ENCODE measurements around the gene DOK3. TPM values are rescaled to one million over a fixed set of nuclear protein-coding genes. Genes with fewer than 3 reads are reported as not detected.

The DOK3 gene
- total and polyA plus RNA-seq, 2 donors (not counting 3 experiments of a cell fraction or from before 2014, with no cell fraction given) = 4.8 to 5.3 TPM

GRCh38 chr5:177546258-177546741, 36.7 kb upstream of the DOK3 start:
- intact Hi-C loops (cut with micrococcal nuclease) = loop anchor here (2.0 kb wide), 1 partner anchor 51 kb away; no protein-coding TSS in a partner anchor
- no TSS peak for BruUV-seq (replicated peaks)

More at GRCh38 chr5:177546258-177546741, 36.7 kb upstream of the DOK3 start:
- Histone ChIP-seq H3K4me3 (replicated peaks in 1 of 3; ENCODE audit: insufficient read depth in 1 of 3, low read depth in 1 of 3, low read length in 3 of 3) (no peak overlapping the region), H4K20me1 (replicated peaks; ENCODE audit: control insufficient read depth, extremely low read depth, insufficient read depth, low read length) (peaks cover 9% of the 10 kb centered on the region), H3K36me3 (ENCODE audit: control insufficient read depth in 2 of 2, extremely low read depth in 1 of 2, insufficient read depth in 2 of 2, low read length in 2 of 2) (peaks cover 0 to 2% of the 10 kb centered on the region in 2 experiments), H3K79me2 (ENCODE audit: control insufficient read depth, insufficient read depth, low read length) (peaks cover 64% of the 10 kb centered on the region), H3K27ac (ENCODE audit: insufficient read depth, low read depth, low read length) (peak overlapping the region; percentile 52), H3K9me3 (replicated peaks; ENCODE audit: control insufficient read depth, insufficient read depth, low read length) (no peaks in the 10 kb centered on the region), H3K9ac (replicated peaks; ENCODE audit: extremely low read depth, insufficient read depth, low read length) (no peak overlapping the region), H3K27me3 (ENCODE audit: control insufficient read depth in 2 of 2, insufficient read depth in 2 of 2, low read length in 2 of 2) (no peaks in the 10 kb centered on the region), H3K9me1 (replicated peaks; ENCODE audit: control insufficient read depth, extremely low read depth, insufficient read depth, low read length) (no peaks in the 10 kb centered on the region), H3K4me2 (ENCODE audit: insufficient read depth, low read length) (no peak overlapping the region), H2AFZ (ENCODE audit: low read depth, low read length) (no peak overlapping the region), H3K4me1 (ENCODE audit: control insufficient read depth, extremely low read depth, insufficient read depth, low read length) (peaks cover 15% of the 10 kb centered on the region)
- ChIA-PET POLR2A (interaction anchor here (0.6 kb wide), 1 partner anchor 15 kb away, joined by 6 read pairs; no protein-coding TSS in a partner anchor), CTCF (interaction anchor here (0.7 to 1.7 kb wide), 11 partner anchors 9 to 228 kb away, joined by 3 to 7 read pairs (median 3); partner anchors contain the start of genes DDX41 and TMED9)
- TF ChIP-seq GATA2 (IDR thresholded peaks at IDR 0.05; ENCODE audit: insufficient read depth, insufficient read length, low read depth, low read length) (peak; percentile 72), EZH2 (IDR thresholded peaks at IDR 0.05; ENCODE audit: borderline replicate concordance, low read depth, low read length, severe bottlenecking) (no peak), POLR2A (IDR thresholded peaks at IDR 0.05; ENCODE audit: low read depth, low read length) (no peak), FOS (IDR thresholded peaks at IDR 0.05; ENCODE audit: borderline replicate concordance, insufficient read depth, low read length) (peak; percentile 92), MYC (IDR thresholded peaks at IDR 0.05; ENCODE audit: low read depth, low read length) (no peak), POLR2AphosphoS5 (IDR thresholded peaks at IDR 0.05; ENCODE audit: insufficient read depth, low read depth, low read length) (peak; percentile 19), MAX (IDR thresholded peaks at IDR 0.05; ENCODE audit: insufficient read depth, insufficient read length) (no peak), JUN (IDR thresholded peaks at IDR 0.05; ENCODE audit: borderline replicate concordance, insufficient read depth, insufficient read length, low read depth) (peak; percentile 66), CTCF (IDR thresholded peaks at IDR 0.05; ENCODE audit: extremely low read depth in 1 of 2, insufficient read depth in 1 of 2, low read depth in 1 of 2, low read length in 2 of 2) (no peak)
- dilution Hi-C loops (cut with MboI; ENCODE audit: extremely low pct_ligation_motif_present, low sequenced_read_pairs) = no loop called here
- peak; percentile 90 for FAIRE-seq
- peak; percentile 87 for DNase-seq (ENCODE audit: low read depth, low spot score)
